HG02885 (cell line): Measurements from ENCODE around the gene CCDC33.

Experiments
- ATAC-seq: cut with Tn5 transposase; IDR thresholded peaks from one replicate; pipeline ENCODE4 v1.9.1; 2021; ENCODE audit warnings: mild to moderate bottlenecking; ENCODE audit not compliant: unreplicated experiment, poor library complexity

Gene CCDC33

DNA sequence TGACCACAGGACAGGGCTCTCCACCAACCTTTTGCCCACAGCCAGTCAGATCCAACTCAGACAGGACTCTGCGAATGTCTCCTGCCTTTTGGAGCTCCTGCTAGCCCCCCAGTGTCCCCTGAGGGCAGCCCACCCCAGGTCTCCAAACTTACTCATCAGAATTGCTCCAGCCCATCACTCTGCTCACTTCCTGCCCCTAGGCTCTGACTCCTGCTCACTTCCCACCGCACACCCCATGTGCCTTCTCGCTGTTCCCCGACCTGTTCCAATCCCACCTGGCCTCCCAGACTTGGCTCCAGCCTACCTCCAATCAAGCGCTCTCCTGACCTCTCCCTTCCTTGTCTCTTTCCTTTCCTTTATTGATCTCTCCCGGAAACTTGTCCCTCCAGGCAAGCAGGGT, 27.6 kb upstream of the CCDC33 start:
- no peak for ATAC-seq

DNA sequence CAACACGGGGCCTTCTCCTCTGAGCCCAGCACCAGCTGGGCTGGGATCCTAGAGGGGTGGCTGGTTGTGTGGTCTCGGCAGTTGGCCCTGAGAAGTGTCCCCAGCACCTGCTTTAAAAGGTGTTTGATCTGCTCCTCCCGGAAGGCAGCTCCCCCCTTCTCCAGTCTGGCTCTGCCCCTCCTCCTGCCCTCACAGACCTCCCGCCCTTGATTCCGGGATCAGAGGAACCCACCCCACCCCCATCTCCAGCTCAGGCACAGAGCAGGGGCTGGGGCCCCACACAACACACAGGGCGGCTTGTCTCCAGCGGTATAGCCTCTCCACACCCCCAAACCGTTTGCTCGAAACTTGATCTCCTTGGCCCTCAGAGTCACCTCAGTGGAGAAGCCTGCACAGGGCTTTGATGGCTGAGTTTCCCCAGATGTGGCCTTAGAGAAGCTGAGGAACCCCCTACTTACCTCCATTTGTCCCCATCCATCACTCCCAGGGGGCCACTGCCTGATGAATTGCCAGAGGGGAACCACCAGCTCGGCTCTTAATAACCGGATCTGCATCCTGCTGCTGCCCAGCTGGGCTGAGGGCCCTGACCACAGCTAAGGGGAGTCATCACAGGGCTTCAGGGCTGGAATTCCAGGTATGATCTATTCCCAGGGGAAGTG, 27.1 kb upstream of the CCDC33 start:
- no peak for ATAC-seq

DNA sequence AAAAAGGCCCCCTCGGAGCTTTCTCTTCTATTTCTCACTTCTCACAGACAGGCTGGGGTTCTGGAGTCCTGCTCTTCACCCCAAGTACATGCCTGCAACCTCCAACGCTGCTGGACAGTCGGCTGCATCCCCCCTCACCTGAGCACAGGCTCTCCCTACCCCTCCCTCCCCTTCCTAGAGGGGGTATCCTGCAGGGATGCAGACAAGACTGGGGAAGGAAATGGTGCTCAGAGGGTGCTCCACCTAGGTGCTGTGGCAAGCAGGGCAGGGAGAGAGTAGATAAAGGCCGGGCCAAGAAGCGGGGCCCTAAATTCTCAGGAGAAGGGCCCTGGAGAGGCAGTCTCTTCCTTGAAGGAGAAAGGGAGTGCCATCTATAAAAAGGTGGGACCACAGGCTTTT, 26.6 kb upstream of the CCDC33 start:
- no peak for ATAC-seq

DNA sequence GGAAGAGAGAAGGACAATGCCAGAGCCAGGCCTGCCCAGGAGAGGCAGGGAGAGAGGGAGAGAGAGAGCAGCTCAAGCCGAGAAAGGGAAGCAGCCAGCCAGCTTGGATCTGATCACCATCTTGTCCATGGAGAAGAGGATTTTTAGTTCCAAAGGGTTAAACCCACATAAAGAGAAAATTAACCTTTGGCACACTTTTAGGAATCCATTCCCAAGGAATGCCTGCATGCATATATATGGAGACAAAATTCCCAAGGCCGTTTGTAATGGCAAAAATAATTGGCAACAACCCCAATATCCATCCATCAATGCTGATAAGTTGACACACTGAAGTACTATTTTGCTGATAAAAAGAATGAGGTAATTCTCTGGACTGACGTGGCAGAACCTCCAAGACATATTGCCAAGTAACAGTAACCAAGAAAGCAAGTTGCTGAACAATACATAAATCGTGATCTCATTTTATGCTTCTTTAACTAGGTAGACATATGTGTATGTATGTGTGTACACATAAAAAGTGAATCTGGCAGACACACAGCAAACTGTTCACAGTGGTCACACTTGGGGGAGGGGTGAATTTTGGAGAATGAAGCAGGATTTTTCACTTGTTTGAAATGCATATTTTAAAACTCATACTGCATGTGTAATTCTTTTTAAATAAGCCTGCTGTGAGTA, 26.0 kb upstream of the CCDC33 start:
- ATAC-seq = no peak

DNA sequence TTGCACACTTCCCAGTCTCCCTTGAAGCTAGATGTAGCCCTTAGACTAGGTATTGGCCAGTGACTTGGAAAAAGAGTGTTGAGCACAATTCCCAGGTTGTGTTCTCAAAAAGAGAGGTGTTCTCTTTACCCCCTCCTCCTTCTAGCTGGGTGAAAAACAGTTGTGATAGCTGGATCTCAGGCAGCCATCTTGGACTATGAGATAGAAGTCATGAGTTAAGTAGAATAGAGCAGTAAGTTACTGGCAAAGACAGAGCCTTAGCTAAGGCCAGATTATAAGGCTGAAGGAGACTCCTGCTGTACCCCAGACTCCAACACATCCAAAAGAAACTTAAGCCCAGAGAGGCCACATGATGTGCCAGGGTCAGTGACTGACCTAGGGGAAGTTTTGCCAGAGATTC, 25.4 kb upstream of the CCDC33 start:
- ATAC-seq = no peak

DNA sequence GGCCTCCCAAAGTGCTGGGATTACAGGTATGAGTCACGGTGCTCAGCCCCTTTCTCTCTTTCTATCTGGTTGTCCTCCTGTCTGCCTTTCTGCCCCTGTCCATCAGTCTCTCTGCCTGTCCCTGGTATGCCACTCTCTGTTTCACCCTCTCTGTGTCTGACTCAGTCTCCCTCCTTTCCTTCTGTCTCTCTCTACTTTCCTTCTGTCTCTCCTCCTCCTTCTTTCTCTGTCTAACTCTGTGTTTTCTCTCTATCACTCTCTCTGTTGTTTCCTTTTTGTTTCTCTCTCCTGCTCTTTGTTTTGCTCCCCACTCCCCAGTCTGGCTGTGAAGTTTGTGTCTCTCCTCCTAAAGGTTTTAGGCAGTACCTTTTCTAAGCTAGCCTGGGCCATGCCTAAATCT, 24.5 kb upstream of the CCDC33 start:
- no peak for ATAC-seq

DNA sequence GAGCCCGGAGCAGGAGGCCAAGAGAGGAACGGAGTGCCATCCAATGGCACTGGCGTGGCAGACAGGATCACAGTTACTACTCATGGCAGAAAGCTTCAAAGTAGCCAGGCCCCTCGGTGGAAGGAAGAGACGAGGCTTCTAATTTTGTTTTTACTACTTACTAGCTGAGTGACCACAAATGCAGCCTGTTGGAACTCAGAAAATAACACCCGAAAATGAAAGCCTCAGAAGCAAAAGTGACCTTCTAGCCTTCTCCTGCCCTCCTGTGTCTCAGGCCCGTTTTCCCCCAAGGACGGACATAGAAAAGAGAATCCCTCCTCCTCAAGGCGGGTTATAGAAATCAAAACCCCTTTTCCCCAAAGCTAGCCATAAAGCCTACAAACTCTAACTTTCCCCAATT, 23.6 kb upstream of the CCDC33 start:
- no peak for ATAC-seq

DNA sequence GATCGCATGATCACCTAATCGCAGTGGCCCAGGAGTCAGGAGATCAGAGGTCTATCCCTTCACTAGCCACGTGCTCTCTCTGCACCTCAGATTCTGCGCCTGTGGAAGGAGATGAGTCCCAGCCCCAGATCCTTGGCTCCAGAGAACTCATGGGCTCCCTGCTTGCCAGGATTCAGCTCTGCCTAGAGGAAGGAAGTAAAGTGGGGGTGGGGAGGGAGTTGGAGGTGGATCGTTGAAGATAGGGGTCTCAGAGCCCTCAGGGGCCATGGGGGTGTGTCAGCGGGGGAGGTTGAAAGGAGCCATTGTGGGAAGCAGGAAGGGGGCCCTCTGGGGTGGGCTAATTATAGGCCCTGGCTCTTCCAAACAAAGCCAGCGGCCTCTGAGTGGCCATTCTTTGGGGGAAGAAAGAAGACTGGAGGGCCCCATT, 22.3 kb upstream of the CCDC33 start:
- ATAC-seq = no peak

DNA sequence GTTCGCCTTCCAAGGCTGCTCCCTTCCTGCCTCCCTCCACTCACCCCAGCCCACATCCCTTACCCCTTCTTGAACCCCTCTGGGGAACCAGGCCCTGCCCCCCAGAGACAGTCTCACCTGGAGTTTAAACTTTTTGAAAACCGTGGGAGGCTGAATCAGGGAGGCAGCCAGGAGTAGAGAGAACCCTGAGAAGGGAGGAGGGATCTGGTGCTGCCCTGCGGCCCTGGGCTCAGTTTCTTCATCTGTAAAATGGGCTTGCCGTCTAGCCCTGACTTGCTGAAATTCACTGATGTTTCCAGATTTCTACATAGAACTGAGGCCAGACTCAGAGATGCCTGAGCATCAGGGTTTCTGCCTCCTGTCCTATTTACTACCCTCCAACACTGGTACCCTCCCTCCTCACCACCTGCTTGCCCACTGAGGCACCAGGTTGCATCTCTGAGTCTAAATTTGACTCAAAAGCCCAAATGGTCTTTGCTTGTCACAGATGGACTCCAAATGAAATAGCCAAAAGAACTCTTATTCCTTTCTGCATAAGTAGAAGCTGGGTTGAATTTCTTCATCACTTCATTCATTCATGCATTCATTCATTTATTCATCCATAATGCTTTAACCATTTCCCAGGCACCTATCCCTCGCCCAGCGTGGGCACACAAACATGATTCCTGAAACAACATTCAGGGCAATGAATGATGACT, 21.7 kb upstream of the CCDC33 start:
- no peak for ATAC-seq

DNA sequence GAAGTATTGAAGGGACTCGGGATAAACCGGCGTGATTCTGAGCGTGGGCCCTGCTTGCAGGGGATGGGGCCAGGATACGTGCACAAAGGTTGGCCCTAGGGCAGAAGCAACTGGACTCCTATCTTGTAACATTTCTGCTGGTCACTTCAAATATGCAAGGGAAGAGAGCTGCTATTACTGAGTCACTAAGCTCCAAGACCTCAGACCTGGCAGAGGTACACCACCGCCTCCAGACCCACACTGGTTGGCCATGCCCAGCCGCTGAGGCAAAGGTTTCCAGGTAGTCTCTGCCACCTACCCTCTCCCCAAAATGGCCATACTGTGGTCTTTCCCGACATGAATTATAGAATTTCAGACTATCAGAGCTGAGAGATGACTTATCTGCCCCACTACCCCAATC, 20.2 kb upstream of the CCDC33 start:
- no peak for ATAC-seq

DNA sequence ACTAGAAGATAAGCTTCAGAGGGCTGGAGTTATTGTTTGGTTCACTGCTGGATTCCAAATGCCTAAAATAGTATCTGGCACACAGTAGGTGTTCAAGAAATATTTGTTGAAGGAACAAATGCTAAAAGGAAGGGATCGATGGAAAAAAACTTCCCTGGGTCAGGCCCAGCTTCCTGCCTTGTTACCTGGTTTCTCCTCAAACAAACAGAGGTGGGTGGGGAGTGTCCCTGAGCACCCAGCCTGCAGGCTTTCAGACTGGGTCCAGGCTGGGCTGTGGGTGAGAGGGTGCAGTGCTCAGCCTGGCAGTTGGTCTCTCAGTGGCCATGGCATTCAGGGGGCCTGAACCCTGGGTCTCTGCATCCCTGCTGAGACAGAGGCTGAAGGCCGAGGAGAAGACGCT, 19.2 kb upstream of the CCDC33 start:
- ATAC-seq = no peak

DNA sequence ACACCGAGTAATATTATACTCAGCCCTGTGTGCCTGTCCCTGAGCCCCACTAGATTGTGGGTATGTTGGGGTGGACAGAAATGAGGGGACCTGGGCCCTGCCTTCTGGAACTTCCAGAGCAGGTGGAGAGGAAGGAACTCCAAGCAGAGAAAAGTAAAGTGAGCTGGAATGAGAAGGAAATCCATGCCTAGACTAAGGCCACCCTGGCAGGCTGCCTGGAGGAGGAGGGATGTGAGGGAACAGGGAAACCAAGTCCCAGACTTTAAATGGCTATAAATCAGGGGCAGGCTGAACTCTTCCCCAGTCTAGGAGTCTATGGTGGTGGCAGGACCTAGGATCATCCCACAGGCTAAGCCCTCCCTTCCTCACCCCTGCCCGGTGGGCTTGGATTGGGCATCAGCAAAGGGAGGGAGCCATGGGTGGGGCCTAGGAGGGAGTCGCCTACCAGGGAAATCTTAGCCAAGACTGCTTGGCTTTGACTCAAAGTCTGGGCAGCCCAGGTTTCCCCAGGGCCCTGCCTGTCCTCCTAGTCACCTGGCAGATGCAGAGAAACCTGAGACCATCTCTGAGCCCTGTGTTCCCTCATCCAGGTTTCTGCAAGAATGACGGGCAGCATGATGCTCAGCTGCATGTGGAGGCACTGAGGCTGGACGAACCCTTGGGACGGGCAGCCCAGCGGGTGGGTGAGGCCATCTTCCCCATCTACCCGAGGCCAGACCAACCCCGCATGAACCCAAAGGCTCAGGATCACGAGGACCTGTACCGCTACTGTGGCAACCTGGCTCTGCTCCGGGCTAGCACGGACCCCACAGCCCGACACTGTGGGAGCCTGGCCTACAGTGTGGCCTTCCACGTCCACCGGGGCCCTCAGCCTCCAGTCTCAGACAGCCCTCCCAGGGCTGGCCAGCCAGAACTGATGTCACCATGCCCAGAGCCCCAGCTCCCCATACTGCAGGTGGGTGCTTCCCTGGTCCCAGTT, 17.9 kb upstream of the CCDC33 start:
- no peak for ATAC-seq

DNA sequence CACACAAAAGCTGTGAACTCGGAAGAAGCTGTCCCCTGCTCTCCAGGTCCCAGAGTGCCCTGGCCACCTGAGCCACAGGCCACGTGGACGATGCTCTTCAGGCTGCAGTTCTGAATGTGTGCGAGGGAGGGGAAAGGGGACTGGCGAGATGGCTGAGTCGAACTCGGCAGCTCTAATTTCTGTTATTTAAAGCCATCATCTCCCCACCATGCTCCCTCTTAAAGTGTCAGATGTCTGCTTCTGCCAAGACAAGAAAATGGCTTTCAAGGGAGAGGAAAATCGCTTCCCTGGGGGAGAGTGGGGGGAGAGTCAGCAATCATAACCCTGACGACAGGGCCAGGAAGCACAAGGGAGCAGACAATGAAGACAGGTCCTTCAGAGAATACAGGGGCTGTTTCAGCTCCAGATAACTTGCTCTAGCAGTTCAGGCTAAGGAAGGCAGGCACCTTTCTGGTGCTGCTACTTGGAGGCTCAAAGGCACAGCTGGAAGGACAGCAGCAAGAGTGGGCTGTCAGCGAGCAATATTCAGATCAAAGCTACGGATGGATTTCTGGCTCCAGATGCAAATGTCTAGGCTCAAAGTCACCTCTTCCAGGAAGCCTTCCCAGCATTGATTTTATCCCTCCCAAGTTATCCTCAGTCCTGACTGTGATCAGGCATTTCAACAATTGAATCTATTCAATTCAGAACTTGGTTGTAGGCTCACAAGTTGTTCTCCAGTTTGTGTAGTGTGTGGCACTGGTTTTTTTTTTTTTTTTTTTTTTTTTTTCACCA, 15.5 kb upstream of the CCDC33 start:
- ATAC-seq = no peak

DNA sequence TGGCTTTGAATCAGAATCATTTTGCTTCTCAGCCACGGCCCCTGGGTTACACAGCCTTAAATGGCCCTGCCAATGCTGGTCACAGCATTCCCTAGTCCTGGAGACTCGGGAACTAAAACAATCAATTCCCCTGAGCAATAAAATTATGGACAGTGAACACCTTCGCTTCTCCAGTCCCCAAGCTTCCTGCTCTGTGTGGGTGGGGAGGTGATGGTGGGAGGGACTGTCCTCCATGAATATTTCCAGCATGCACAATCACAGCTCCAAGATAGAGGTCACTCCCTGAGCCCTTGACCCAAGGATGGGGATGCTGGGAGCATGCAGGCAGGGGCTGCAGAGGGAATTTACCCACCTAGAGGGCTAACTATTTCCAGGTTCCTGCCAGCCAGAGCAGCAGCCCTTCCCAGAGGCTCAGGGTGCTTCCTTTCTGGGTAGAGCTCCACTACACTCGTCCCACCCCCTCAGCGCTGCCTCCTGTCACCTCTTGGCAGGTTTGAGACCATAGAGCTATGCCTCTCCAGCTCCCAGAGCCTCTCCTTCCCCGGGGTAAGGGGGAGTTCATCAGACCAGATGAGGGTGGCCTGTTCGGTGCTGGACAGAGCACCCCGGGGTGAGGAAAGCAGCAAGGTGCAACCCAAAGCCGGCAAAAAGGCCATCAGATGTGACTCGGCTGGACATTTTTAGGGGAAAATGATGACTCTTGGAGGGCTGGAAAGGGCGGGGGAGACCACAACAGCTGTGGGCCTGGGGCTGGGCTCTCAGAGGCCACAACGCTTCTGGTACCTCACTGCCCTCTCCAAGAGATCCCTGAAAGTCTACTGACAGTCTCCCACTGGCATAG, 14.5 kb upstream of the CCDC33 start:
- ATAC-seq = no peak

DNA sequence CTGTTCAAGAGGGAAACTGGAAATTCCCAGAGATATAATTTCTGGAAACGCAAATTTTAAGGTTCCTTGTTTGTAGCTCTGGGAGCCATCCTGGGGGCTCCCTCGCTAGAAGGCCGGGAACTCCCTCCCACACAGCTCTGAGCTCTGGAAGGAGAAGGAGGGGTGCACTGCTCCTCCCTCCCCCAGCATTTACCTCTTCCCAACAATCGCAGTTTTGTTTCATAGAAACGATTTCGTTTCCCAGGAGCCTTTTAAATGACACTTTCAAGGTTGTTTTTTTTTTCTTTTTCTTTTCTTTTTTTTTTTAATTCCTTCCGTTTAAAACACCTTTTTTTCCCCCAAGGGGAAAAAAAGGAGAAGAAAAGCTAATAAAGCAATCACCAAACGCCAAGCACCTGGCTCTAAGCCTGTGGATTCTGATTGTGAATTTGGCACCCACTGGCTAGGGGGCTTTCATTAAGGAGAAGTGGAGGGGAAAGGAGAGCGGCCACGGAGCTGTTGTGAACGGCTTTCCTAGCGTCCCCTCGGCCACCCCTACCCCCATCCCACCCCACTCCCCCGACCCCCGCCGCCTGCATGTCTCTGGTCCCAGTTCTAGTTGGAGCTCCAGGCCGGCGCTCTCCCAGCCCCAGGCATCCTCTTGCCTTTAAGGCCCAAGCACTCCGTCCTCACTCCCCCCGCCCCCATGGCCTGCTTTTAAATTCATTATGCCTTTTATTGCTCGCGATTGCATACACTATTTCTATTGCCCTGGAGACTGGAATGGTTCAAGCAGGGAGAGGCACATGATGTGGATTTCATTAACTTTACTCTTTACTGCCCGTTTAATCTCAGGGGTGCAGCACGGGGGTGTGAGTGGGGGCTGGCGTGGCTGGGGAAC, 13.6 kb upstream of the CCDC33 start:
- no peak for ATAC-seq

DNA sequence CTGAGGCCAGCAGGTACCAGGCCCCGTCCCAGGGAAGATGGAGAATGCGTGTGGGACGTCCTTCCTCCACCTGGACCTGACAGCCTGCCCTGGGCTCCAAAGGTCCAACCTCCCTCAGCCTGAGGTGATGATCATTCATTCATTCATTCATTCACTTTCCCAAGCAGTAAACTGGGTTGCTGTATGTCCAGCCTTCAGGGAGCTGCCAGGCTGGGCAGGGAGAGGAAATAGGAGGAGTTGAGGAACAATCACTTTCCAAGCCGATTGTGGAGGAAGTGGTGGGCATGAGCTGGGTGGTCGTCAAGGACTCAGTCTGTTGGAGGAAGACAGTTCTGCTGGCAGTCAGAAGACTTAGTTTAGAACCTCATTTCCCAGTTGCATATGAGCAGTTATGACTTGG, 10.2 kb upstream of the CCDC33 start:
- ATAC-seq = no peak

DNA sequence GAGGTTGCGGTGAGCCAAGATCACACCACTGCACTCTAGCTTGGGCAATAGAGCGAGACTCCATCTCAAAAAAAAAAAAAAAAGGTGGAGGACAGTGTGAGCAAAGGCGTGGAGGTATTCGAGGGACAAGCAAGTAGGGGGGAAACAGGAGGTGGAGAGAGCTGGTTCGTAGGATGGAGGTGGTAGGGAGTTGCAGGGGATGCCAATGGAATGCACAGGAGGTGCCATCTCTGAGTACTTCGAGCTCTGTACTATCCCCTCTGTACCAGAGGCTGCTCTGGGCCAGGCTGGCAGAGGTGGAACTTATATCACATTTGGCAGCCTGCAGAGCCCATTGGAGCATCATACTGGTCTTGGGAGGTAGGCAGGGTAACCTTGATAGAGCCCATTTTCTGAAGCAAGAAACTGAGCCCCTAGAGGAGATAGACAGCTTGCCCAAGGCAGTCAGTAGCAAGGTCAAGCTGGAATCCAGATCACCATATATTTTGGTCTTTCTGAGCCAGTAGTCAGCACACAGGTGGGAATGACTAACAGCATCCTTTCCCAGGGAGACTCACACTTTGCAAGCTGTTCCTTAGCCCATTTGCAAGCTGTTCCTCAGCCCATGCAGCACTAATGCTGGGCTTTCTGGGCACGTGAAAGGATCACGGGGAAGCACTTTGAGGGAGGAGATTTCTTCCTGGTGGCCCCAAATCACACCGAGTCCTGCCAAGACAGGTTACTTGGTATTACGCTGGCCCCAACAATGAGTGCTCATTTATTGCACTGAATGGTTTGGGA, 9.2 kb upstream of the CCDC33 start:
- ATAC-seq = no peak
